ENCODE data around the gene INAFM2. TPM values are rescaled to one million over a fixed set of nuclear protein-coding genes. Genes with fewer than 3 reads are reported as not detected.
A peak's percentile ranks its signal among the peaks of the same experiment; 100 is the strongest.

Gene INAFM2
- total and polyA plus RNA-seq, 10 donors: 7.4 to 29.6 (median 18.7) TPM

- peaks cover 10 to 33% (median 20%) of the 10 kb centered on the region in 6 donors for H3K4me1 ChIP-seq
- H3K36me3 ChIP-seq: peaks cover 0 to 5% (median 0%) of the 10 kb centered on the region in 6 donors
- intact Hi-C loops (cut with DNase I; ENCODE audit: low total_unique reads): loop anchor here (10.0 kb wide), 1 partner anchor 49 kb away; no protein-coding TSS in a partner anchor
- no peak overlapping the region for H3K27ac ChIP-seq
- no peaks in the 10 kb centered on the region for H3K9me3 ChIP-seq
- DNase-seq: peak; percentile 56
- 86 to 92% (median 89%) methylated on average over 11 of the region's 11 CpGs for WGBS, 5 donors
- no peaks in the 10 kb centered on the region for H3K27me3 ChIP-seq (replicated peaks in 1 of 7)
- H3K4me3 ChIP-seq: no peak overlapping the region
- no peak for TF ChIP-seq POLR2A (IDR thresholded peaks at IDR 0.05)
- TF ChIP-seq, protein P1, sequence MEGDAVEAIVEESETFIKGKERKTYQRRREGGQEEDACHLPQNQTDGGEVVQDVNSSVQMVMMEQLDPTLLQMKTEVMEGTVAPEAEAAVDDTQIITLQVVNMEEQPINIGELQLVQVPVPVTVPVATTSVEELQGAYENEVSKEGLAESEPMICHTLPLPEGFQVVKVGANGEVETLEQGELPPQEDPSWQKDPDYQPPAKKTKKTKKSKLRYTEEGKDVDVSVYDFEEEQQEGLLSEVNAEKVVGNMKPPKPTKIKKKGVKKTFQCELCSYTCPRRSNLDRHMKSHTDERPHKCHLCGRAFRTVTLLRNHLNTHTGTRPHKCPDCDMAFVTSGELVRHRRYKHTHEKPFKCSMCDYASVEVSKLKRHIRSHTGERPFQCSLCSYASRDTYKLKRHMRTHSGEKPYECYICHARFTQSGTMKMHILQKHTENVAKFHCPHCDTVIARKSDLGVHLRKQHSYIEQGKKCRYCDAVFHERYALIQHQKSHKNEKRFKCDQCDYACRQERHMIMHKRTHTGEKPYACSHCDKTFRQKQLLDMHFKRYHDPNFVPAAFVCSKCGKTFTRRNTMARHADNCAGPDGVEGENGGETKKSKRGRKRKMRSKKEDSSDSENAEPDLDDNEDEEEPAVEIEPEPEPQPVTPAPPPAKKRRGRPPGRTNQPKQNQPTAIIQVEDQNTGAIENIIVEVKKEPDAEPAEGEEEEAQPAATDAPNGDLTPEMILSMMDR (IDR thresholded peaks at IDR 0.05 in 8 of 11, conservative IDR thresholded peaks at IDR 0.05 in 3 of 11): no peak
- no peak for TF ChIP-seq POLR2AphosphoS5 (IDR thresholded peaks at IDR 0.05)
These were observed 42.3 kb downstream of the INAFM2 start for GRCh38 chr15:40365624-40366456.

DNA sequence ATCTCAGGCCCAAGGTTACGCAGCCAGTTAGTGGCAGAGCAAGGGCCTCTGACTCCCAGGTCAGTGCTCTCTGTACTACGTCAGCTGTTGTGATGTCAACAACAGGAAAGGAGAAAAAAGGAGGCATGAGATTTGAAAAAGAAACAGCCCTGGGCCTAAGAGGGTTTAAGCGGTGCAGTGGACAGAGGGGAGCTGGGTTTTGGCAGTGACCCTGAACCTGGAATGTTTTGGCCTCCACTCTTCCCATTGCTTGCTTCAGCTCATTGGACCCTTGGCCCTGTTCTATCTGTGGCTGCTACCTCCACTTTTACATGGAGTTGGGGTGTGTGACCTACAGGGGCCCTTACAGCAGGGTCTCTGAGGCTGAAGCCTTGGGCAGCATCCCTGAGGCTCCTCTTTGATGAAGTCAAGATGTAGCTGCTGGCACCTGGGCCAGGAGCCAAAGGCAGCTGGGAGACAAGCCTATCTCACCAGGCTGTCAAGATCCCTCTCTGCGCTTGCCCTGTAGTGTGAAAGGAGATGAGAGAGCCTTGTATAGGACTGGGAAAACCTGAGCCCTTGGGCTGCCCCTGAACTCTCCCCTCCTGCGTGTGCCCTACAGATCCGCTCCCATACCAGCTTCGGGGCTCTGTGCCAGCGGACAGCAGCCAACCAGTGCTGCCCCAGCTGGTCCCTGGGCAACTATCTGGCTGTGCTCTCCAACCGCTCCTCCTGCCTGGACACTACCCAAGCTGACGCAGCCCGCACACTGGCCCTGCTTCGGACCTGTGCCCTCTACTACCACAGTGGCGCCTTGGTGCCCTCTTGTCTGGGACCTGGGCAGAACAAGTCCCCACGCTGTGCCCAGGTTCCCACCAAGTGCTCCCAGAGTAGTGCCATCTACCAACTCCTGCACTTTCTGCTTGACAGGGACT lies 43.2 kb downstream of the INAFM2 start:
- intact Hi-C loops (cut with DNase I; ENCODE audit: low total_unique reads): loop anchor here (10.0 kb wide), 1 partner anchor 48 kb away; no protein-coding TSS in a partner anchor

DNA sequence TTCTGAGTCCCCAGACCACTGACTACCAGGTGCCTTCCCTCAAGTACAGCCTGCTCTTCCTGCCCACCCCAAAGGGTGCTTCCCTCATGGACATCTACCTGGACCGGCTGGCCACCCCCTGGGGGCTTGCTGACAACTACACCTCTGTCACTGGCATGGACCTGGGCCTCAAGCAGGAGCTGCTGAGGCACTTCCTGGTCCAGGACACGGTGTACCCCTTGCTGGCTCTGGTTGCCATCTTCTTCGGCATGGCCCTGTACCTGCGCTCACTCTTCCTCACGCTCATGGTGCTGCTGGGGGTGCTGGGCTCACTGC lies 43.8 kb downstream of the INAFM2 start:
- WGBS, 5 donors: 59 to 70% (median 61%) methylated on average over 5 of the region's 5 CpGs
- no peaks in the 10 kb centered on the region for H3K27me3 ChIP-seq (replicated peaks in 1 of 7)
- H3K27ac ChIP-seq: peak overlapping the region in 7 of 8 donors; percentile 58 to 87 (median 75)
- peak overlapping the region in 7 of 8 donors; percentile 40 to 76 (median 51) for H3K4me3 ChIP-seq
- TF ChIP-seq POLR2AphosphoS5 (IDR thresholded peaks at IDR 0.05) (no peak), POLR2A (IDR thresholded peaks at IDR 0.05) (no peak)
- TF ChIP-seq, protein P1 (IDR thresholded peaks at IDR 0.05 in 8 of 11, conservative IDR thresholded peaks at IDR 0.05 in 3 of 11): no peak
- peaks cover 10 to 38% (median 24%) of the 10 kb centered on the region in 6 donors for H3K4me1 ChIP-seq
- intact Hi-C loops (cut with DNase I; ENCODE audit: low total_unique reads): loop anchor here (10.0 kb wide), 1 partner anchor 47 kb away; no protein-coding TSS in a partner anchor
- DNase-seq: no peak
- H3K36me3 ChIP-seq: peaks cover 0 to 5% (median 0%) of the 10 kb centered on the region in 6 donors
- no peaks in the 10 kb centered on the region for H3K9me3 ChIP-seq

More for the DNA sequence above, 43.2 kb downstream of the INAFM2 start:
- Histone ChIP-seq H3K27me3 (replicated peaks in 1 of 7) (no peaks in the 10 kb centered on the region), H3K4me1 (peaks cover 10 to 33% (median 21%) of the 10 kb centered on the region in 6 donors), H3K36me3 (peaks cover 0 to 5% (median 0%) of the 10 kb centered on the region in 6 donors), H3K4me3 (peak overlapping the region in 4 of 8 donors; percentile 47 to 76 (median 52)), H3K9me3 (no peaks in the 10 kb centered on the region), H3K27ac (peak overlapping the region in 5 of 8 donors; percentile 75 to 87 (median 80))
- DNase-seq: peak; percentile 78
- no peak for TF ChIP-seq POLR2A (IDR thresholded peaks at IDR 0.05)
- TF ChIP-seq, protein P1 (IDR thresholded peaks at IDR 0.05 in 8 of 11, conservative IDR thresholded peaks at IDR 0.05 in 3 of 11): no peak
- WGBS, 5 donors: 92 to 96% (median 95%) methylated on average over 12 to 14 of the region's 14 CpGs
